ENCODE measurements around the gene LSM3. TPM values are rescaled to one million over a fixed set of nuclear protein-coding genes. Genes with fewer than 3 reads are reported as not detected.

The LSM3 gene
- total RNA-seq: 10 to 100 TPM; 20.5 to 24.5 TPM

DNA sequence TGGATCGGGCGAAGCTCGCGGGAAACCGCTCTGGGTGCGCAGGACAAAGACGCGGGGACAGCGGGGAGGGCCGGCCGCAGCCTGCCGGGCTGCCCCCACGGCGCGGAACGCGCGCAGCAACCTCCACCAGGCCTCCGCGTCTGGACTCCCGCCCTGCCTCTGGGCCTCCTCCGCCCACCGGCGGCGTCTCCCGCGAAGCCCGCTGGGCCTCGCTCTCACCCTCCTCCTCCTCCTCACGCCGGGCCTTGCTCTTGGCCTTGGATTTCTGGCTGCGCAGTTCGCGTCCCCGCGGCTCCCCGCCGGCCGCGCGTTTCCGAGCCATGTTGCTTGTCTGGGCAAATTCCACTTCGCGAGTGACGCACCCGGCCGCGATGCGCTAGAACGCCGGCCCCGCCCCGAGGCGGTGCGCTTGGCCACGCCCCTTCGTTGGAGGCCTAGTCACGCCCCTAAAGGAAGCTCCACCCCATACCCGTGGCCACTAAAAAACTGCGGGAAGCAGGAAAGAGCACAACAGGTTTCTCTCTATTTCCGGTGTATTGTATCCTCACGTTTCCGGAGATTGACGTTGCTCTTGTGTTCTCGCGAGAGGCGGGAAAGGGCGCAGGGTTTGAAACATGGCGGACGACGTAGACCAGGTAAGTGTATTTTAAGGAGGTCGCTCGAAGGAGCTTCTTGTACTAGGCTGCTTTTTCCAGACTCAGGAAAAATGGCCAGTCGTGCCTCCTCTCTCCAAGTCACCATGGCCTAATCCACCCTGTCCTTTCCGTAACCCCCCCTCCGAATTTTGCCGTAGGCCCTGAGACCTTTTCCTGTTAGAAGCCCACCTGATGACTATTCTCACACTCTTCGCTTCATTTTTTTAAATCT lies at the start of gene LSM3, which contains the start of gene XPC:
Gene LSM3 (plus strand): TSS at position 571 of the 867 bp plus-strand sequence. CDS start 44 bp downstream, at position 615.
Gene XPC (minus strand): TSS at position 355 of the 867 bp plus-strand sequence. CDS start 33 bp downstream, at position 322.
- Mint-ChIP-seq H3K27ac (peak within 1 kb of the TSS; percentile 99 to 100), H3K9me3 (no peaks in the 10 kb centered on the region), H3K36me3 (peaks cover 26 to 27% of the 10 kb centered on the region in 2 donors)
- DNase-seq (ENCODE audit: low spot score in 2 of 2): peak; percentile 97 to 99
- ATAC-seq: peak; percentile 92 to 95

DNA sequence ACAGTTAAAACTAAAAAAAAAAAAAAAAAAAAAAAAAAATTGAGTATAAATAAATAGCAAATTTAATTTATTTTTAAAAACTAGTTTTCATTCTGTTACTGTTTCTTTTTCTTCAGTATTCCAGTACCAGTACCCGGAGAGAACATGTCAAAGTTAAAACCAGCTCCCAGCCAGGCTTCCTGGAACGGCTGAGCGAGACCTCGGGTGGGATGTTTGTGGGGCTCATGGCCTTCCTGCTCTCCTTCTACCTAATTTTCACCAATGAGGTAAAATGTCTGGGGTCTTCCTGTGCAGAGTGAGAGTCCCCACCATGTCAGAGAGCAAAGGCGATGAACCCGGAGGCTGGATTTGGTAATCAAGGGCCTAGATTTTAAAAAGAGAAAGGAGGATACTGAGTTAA lies 49.3 kb upstream of the LSM3 start:
- H3K9me3 Mint-ChIP-seq: no peaks in the 10 kb centered on the region
- DNase-seq (ENCODE audit: low spot score in 2 of 2) (no peak), ATAC-seq (no peak)
- H3K36me3 Mint-ChIP-seq: peaks cover 29 to 40% of the 10 kb centered on the region in 2 donors
- H3K27ac Mint-ChIP-seq: peak overlapping the region in 1 of 2 donors; percentile 9

DNA sequence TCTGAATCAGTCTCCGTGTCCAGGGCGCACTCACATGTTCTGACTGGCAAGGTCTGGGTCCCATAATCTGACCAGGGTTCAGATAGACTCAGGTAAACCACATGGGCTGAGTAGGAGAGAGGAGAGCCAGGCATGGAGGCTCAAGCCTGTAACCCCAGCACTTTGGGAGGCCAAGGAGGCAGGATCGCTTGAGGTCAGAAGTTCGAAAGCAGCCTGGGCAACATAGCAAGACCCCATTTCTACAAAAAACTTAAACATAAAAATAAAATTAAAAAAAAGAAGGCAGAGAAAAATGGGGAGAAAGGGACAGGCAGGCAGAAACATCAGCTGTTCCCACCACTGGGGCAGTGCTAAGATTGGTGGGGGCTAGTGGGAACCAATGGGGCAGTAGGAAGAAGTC lies 48.4 kb upstream of the LSM3 start:
- DNase-seq (ENCODE audit: low spot score in 2 of 2) (no peak), ATAC-seq (no peak)
- peak overlapping the region in 1 of 2 donors; percentile 83 for H3K27ac Mint-ChIP-seq
- H3K36me3 Mint-ChIP-seq: peaks cover 28 to 40% of the 10 kb centered on the region in 2 donors
- no peaks in the 10 kb centered on the region for H3K9me3 Mint-ChIP-seq

DNA sequence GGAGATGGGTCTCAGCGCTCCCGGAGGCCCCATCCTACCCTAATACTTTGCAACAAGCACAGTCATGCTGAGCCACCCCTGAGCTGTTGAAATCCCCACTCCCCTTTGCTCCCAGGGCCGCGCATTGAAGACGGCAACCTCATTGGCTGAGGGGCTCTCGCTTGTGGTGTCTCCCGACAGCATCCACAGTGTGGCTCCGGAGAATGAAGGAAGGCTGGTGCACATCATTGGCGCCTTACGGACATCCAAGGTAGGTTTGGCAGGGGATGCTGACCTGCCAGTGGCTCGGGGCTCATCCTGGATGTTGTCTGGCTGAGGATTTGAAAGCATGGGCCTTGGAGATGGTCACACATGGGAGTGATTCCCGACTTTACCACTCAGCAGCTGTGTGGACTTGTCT lies 47.9 kb upstream of the LSM3 start:
- DNase-seq (ENCODE audit: low spot score in 2 of 2) (no peak), ATAC-seq (no peak)
- H3K9me3 Mint-ChIP-seq: no peaks in the 10 kb centered on the region
- peaks cover 23 to 36% of the 10 kb centered on the region in 2 donors for H3K36me3 Mint-ChIP-seq
- no peak overlapping the region for H3K27ac Mint-ChIP-seq

DNA sequence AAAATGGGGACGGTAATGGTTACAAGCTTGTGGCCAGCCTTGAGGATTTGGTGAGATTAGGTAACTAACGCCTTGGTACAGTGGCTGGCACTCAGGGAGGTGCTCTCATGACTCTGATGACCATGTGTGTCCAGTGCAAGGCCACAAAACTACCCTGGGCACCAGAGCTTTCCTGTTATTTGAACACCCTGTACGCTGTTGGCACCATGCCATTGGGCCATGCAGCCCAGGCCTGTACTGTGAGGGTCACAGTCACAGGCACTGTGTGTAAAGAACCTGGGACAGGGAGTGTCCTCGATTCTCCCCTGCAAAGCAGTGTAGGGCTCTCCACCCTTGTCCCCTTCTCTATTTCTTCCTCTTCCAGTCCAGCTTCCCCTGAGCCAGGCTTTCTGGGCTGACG lies 47.5 kb upstream of the LSM3 start:
- no peak for DNase-seq (ENCODE audit: low spot score in 2 of 2)
- ATAC-seq: no peak
- Mint-ChIP-seq H3K36me3 (peaks cover 21 to 37% of the 10 kb centered on the region in 2 donors), H3K9me3 (no peaks in the 10 kb centered on the region), H3K27ac (peak overlapping the region in 1 of 2 donors; percentile 6)

DNA sequence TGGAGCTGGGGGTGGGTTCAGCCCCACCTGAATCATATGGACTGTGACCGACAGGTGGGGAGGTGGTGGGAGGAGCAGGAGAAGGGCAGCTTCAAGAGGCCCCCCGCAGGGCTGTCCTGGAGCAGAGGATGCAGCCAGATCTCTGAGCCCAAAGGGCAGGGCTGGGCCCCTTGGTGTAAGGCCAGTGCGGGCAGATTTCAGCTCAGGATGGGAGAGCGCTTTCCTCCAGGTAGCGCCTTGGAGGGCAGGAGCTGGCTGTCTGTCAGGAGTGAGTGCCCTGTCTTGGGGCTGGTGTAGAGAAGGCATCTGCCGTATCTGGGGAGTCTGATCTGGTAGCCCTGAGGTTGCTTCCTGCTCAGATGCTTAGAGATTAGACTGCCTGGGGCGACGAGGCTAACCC lies 46.5 kb upstream of the LSM3 start:
- no peaks in the 10 kb centered on the region for H3K9me3 Mint-ChIP-seq

DNA sequence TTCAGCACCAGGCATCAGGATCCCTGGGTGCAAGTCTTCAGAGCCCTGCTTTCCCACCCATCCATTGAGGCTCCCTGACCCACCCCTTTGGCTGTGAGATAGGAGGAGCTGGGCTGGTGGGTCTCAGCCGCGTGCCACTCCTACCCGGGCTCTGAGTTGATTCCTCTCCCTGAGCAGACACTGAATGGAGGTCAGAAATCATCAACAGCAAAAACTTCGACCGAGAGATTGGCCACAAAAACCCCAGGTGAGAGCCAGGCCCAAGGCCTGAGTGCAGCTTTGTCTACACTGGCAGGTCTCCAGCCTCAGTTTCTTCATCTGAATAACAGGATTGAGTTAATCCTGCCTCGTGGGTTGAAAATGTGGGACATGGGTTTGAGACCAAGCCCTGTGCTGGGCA lies 45.9 kb upstream of the LSM3 start:
- DNase-seq (ENCODE audit: low spot score in 2 of 2): no peak
- no peak for ATAC-seq
- no peaks in the 10 kb centered on the region for H3K9me3 Mint-ChIP-seq
- H3K36me3 Mint-ChIP-seq: peaks cover 21 to 33% of the 10 kb centered on the region in 2 donors
- peak overlapping the region; percentile 3 to 88 for H3K27ac Mint-ChIP-seq

More for the DNA sequence above, 46.5 kb upstream of the LSM3 start:
- H3K36me3 Mint-ChIP-seq: peaks cover 21 to 38% of the 10 kb centered on the region in 2 donors
- DNase-seq (ENCODE audit: low spot score in 2 of 2) (no peak), ATAC-seq (no peak)
- H3K27ac Mint-ChIP-seq: peak overlapping the region in 1 of 2 donors; percentile 3

DNA sequence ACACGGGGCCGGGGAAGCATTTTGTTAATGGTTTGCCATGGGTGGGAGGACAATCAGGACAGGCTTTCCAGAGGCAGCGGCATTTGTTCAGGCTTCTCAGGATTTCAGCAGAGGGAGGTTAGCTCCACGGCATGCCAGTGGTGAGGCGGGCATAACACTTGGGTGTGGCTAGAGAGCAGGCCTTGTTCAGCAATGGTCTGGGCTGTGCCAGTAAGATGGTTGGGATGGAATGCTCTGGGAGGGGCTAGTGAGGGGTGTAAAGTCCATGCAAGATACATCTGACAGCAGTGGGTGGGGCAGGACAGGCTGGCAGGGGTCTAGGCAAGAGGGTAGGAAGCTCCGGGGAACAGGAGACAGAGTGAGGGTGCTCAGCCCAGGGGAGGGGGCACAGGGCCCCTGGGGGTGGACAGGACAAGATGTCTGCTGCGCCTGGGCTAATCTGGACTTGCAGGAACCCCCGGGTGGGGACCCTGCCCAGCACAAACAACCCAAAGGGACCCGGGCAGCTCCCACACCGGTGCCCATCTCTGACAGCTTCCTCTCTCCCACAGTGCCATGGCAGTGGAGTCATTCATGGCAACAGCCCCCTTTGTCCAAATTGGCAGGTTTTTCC lies 45.3 kb upstream of the LSM3 start:
- no peak for ATAC-seq
- peaks cover 19 to 27% of the 10 kb centered on the region in 2 donors for H3K36me3 Mint-ChIP-seq

DNA sequence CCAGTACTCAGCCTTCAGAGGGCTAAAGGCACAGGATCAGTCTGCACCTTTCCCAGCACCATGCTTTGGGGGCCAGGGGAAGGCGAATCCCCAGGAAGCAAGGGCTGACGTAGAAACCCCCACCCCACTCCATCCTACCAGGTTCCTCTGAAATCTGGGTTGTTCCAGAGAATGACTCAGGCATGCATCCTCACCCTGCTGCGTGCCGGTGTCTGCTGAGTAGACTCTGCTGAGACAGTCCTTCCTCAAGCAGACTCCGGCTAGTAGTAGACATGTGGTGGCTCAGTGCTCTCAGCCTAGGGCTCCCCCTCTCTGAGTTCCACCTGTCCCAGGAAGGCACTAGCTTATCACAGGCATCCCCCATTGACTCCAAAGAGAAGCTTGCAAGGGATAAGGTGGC lies 44.7 kb upstream of the LSM3 start:
- ATAC-seq (no peak), DNase-seq (ENCODE audit: low spot score in 2 of 2) (no peak)
- Mint-ChIP-seq H3K27ac (peak overlapping the region in 1 of 2 donors; percentile 50), H3K9me3 (no peaks in the 10 kb centered on the region), H3K36me3 (peaks cover 13 to 21% of the 10 kb centered on the region in 2 donors)

More for the DNA sequence above, 45.3 kb upstream of the LSM3 start:
- no peaks in the 10 kb centered on the region for H3K9me3 Mint-ChIP-seq
- no peak for DNase-seq (ENCODE audit: low spot score in 2 of 2)
- peak overlapping the region; percentile 3 to 88 for H3K27ac Mint-ChIP-seq

DNA sequence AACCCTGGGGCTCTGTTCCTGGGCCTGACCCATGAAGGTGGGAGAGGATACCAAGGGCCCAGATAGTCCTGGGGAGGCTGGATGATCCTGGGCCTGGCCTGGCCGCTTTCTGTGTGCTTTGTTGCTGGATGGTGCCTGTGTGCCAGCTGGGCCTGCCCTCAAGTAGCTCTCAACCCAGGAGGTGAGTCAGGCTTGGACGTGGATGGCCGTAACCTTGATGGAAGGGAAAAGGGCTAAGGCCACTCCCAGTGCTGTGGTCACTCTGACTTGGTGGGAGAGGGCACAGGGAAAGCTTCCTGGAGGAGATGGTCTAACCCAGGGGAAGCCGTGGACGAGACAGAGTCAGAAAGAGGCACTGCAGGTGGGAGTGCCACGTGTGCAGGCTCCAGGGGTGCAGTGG lies 44.3 kb upstream of the LSM3 start:
- H3K9me3 Mint-ChIP-seq: no peaks in the 10 kb centered on the region
- H3K36me3 Mint-ChIP-seq: peaks cover 11 to 17% of the 10 kb centered on the region in 2 donors
- peak overlapping the region in 1 of 2 donors; percentile 50 for H3K27ac Mint-ChIP-seq
- ATAC-seq: no peak
- DNase-seq (ENCODE audit: low spot score in 2 of 2): no peak

DNA sequence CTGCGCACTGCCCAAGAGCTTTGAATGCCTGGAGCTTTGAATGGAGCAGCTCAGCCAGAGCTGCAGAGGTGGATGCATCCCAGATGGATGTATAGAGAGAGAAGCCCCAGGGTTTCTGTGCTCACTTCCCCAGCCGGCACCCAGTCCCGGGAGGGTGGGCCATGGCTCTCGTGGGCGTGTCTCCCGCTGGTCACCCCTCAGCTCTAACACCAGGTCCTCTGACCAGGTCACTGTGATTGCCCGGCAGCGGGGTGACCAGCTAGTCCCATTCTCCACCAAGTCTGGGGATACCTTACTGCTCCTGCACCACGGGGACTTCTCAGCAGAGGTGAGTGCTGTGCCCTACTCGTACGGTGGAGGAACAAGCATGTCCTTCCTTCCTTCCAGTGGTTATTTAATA lies 43.0 kb upstream of the LSM3 start:
- no peak for ATAC-seq
- H3K36me3 Mint-ChIP-seq: peaks cover 11 to 14% of the 10 kb centered on the region in 2 donors
- no peak overlapping the region for H3K27ac Mint-ChIP-seq
- DNase-seq (ENCODE audit: low spot score in 2 of 2): no peak
- no peaks in the 10 kb centered on the region for H3K9me3 Mint-ChIP-seq

DNA sequence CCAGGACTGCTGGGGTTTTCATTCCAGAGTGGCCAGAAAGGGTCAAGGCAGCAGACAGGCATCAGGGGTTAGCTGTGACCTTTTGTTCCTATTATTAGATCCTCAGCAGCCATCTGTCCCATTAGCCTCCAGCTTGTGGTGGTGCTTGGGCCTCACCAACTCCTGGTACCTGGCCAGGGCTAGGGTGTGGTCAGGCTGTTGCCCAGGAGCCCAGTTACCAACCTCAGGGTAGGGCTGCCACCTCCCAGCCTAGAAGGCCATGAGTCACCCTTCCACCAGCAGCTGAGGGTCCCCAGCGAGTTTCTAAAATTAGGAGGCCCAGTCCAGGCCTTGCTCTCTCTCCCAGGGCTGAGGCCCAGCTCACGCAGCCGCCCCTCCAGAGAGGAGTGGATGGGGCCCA lies 41.6 kb upstream of the LSM3 start:
- no peaks in the 10 kb centered on the region for H3K9me3 Mint-ChIP-seq
- DNase-seq (ENCODE audit: low spot score in 2 of 2): no peak
- peaks cover 11 to 20% of the 10 kb centered on the region in 2 donors for H3K36me3 Mint-ChIP-seq
- no peak overlapping the region for H3K27ac Mint-ChIP-seq
- no peak for ATAC-seq

DNA sequence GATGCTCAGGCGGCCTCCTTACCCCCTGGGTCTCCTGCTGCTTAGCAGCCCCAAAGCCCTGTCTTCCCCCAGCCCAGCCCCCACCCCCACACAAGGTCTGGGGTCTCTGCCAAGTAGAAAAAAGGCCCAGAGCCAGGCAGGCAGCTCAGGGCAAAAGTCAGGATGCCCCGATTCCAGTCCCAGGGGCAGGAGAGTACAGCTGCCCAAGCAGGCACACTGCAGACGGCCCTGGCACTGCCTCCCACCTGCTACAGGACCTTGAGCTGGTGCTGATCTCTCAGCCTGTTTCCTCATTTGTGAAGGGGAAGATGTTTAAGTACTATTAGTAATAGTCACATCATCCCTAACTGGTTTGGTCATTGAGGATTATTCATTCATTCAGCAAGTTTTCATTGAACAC lies 41.2 kb upstream of the LSM3 start:
- DNase-seq (ENCODE audit: low spot score in 2 of 2) (no peak), ATAC-seq (no peak)
- Mint-ChIP-seq H3K27ac (peak overlapping the region in 1 of 2 donors; percentile 61), H3K36me3 (peaks cover 13 to 25% of the 10 kb centered on the region in 2 donors), H3K9me3 (no peaks in the 10 kb centered on the region)

DNA sequence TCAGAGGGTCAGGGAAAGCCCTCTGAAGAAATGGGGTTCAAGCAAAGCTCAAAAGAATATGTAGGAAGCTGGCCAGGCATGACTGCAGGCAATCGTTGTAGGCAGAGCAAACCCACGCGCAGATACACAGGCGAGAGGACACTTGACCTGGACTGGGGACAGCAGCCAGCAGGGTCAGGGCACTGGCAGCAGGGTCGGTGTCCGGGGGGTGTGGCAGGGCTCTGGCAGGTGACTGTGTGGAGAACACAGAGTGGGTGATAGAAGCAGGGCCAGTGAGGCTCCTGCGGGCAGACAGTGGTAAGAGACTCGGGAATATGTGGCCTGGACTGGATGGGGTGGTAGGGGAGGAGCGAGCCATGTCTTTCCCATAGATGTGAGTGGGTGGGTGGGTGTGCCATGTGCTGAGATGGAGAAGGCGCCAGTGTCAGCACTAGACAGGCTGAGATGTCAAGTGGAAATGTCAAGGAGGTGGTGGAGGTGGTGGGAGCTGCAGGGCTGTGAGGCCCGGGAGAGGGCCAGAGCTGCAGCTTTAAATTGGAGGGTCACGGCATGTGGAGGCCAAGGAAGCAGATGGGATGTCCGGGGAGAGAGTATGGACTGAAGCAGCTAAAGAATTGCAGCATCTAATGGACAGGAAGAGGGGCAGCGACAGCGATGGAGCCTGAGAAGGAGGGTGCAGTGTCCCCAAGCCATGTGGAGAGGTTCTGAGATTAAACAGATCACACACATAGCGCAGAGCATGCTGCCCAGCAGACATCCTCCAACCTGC lies 40.3 kb upstream of the LSM3 start:
- DNase-seq (ENCODE audit: low spot score in 2 of 2) (no peak), ATAC-seq (no peak)
- peaks cover 7 to 22% of the 10 kb centered on the region in 2 donors for H3K36me3 Mint-ChIP-seq
- H3K9me3 Mint-ChIP-seq: no peaks in the 10 kb centered on the region
- H3K27ac Mint-ChIP-seq: peak overlapping the region; percentile 61 to 86

DNA sequence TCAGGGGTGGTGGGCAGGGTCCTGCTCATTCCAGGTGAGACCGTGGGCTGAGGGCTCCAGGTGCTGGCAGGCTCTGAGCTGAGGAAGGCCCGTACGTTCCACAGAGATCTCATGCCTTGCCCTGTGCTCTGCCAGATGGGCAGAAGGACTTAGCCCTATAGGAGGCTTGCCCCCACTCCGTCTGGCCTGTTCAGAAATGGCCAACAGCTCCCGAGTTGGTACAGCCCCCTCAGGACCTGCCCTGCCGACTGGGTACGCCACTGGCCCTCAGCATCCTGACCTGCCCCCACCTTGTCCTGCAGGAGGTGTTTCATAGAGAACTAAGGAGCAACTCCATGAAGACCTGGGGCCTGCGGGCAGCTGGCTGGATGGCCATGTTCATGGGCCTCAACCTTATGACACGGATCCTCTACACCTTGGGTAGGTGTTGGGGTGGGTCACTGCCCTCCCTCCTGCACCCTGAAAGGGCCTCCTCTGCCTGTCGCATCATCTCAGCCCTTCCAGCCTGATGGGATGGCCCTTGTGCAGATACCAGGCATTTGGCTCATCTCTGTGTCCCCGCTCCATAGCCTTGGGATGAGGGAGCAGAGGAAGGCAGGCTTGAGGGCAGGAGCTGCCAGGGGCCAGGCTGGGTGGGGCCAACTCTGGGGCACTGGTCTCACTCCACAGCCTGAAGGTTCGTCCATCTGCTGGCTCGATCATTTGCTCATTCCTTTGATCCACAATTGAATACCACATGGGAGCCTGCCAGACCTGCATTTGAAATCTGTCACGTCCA lies 39.5 kb upstream of the LSM3 start:
- H3K36me3 Mint-ChIP-seq: peaks cover 7 to 20% of the 10 kb centered on the region in 2 donors

DNA sequence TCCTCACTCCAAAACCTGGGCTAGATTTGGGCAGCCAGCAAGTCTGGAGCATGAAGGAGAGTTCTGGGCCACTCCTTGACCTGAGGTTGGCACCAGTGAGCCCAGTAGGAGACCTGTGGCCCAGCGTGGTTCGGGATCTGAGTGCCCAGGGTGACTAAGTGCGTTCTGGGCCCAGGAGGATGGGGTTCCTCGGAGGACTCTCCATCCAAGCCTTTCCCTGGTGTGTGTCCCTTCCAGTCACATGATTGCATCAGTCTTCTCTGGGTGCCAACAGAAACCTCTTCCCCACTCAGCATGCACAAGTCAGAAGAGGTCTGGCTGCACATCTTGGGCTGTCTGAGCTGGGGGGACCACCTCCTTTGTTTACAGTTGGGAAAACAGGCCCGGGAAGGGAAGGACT lies 38.8 kb upstream of the LSM3 start:
- Mint-ChIP-seq H3K27ac (peak overlapping the region; percentile 13 to 24), H3K36me3 (peaks cover 7 to 20% of the 10 kb centered on the region in 2 donors), H3K9me3 (no peaks in the 10 kb centered on the region)
- no peak for DNase-seq (ENCODE audit: low spot score in 2 of 2)
- ATAC-seq: no peak

More for the DNA sequence above, 39.5 kb upstream of the LSM3 start:
- ATAC-seq: no peak
- peak overlapping the region; percentile 61 to 86 for H3K27ac Mint-ChIP-seq
- H3K9me3 Mint-ChIP-seq: no peaks in the 10 kb centered on the region
- no peak for DNase-seq (ENCODE audit: low spot score in 2 of 2)
